Measurements from ENCODE around the gene IFI44L.

The IFI44L gene

DNA sequence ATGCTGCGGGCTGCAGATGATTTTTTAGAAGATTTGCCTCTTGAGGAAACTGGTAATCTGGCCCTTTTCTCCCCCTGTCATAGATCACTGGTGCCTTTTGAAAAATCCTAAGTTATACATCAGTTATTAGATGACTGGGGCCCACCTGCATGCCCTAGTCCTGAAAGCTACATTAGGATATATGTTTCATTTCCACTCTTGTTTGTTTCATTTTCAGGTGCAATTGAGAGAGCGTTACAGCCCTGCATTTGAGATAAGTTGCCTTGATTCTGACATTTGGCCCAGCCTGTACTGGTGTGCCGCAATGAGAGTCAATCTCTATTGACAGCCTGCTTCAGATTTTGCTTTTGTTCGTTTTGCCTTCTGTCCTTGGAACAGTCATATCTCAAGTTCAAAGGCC lies 21.3 kb downstream of the IFI44L start:
- no peak for DNase-seq (ENCODE audit: low read depth)

DNA sequence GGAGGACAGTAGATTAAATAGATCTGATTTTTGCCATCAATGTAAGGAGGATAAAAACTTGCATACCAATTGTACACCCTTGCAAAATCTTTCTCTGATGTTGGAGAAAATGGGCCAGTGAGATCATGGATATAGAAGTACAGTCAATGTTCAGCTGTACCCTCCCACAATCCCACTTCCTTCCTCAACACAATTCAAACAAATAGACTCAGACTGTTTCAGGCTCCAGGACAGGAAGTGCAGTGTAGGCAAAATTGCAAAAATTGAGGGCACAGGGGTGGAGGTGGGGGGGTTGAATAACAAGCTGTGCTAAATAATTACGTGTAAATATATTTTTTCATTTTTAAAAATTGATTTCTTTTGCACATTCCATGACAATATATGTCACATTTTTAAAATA lies 25.5 kb downstream of the IFI44L start:
- no peak for DNase-seq (ENCODE audit: low read depth)

GRCh38 chr1:78647238-78647637 lies 27.0 kb downstream of the IFI44L start:
- DNase-seq (ENCODE audit: low read depth), result no peak

GRCh38 chr1:78649628-78650027 lies 29.4 kb downstream of the IFI44L start, which contains the start of gene IFI44:
TSS of gene IFI44 (plus strand) at chr1:78649831. CDS start at chr1:78650196, 365 bp downstream.
- no peak for DNase-seq (ENCODE audit: low read depth)

GRCh38 chr1:78650114-78650660 lies 29.9 kb downstream of the IFI44L start:
- no peak for DNase-seq (ENCODE audit: low read depth)

DNA sequence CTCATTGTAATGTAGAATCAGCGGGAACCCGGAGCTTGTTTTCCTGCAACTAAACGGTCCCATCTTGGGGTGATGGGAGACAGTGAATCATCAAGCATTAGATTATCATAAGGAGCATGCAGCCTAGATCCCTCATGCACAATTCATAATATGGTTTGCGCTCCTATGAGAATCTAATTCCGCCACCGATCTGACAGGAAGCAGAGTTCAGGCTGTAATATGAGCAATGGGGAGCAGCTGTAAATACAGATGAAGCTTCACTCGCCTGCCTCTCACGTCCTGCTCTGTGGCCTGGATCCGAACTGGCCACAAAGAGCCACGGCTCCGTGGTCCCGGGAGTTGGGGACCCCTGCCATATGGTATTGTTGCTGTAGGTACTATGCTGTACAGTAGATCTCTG lies 31.0 kb downstream of the IFI44L start:
- no peak for DNase-seq (ENCODE audit: low read depth)

- no peak for DNase-seq (ENCODE audit: low read depth)
These were observed 31.8 kb downstream of the IFI44L start for GRCh38 chr1:78652019-78652560.

DNA sequence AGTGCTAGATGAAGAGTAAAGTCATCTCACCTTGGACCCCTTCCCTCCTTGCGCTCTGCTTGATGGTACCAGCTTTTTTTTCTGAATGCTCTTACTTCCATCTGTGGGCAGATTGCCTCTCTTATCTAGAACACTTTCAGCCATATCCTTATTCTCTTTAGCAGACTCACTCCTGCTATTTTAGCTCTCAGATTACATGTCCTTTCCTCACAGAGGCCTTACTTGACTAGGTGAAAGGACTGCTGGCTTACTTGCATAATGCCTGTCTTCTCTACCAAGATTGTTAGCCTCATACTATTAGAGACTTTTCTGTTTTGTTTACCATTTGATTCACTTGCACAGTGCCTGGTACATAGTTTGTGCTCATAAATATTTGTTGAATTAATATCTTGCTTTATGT lies 38.7 kb downstream of the IFI44L start:
- no peak for DNase-seq (ENCODE audit: low read depth)

DNA sequence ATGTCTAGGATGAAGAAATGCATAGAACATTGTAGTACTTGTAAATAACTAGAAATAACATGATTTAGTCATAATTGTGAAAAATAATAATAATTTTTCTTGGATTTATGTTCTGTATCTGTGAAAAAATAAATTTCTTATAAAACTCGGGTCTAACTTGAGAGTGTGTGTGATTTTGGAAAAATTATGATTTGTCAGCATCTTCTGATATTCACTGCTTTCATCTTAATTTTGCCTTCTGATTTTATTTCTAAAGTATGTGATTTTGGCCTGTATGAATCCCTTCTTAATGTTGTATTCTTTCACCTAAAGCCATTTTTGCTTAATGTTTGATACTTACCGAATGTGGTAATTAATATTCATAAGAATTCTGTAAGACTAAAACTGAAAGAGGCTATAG lies 43.7 kb downstream of the IFI44L start:
- no peak for DNase-seq (ENCODE audit: low read depth)

- DNase-seq (ENCODE audit: low read depth), result no peak
These were observed 44.5 kb downstream of the IFI44L start for GRCh38 chr1:78664763-78665162.

GRCh38 chr1:78665809-78666208 lies 45.6 kb downstream of the IFI44L start:
- DNase-seq (ENCODE audit: low read depth), result no peak

GRCh38 chr1:78667939-78668338 lies 47.7 kb downstream of the IFI44L start:
- no peak for DNase-seq (ENCODE audit: low read depth)

- DNase-seq (ENCODE audit: low read depth), result no peak
These were observed 48.2 kb downstream of the IFI44L start for GRCh38 chr1:78668427-78668826.

- DNase-seq (ENCODE audit: low read depth), result no peak
These were observed 52.2 kb downstream of the IFI44L start for GRCh38 chr1:78672428-78672827.

GRCh38 chr1:78673120-78673519 lies 52.9 kb downstream of the IFI44L start:
- no peak for DNase-seq (ENCODE audit: low read depth)

DNA sequence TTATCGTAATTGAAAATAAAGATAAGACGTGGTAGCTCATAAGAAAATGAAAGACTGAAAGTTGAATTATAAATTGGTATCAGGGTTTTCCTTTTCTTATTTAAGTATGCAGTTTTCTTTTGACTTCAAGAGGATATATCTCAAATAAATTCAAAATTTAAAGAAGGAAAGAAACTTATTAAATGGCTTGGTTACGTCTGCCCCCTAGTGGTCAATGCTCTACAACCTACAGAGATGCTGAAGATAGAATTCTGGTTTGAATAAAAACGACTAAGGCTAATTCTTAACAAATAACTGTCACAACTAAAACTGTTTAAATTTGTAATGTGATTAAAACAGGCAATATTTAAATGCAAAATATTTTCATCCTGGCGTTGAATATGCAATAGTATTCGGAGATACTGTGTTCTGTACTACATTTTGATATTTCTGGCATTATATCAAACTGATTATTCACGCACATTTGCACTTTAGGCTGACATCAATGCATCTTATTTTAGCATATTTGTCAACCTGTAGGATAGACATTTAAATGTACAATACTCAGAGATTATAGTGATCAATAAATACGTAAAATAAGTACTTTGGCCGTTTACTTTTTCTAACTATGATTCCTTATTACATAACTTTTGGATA lies 56.2 kb downstream of the IFI44L start:
- DNase-seq (ENCODE audit: low read depth), result no peak

- DNase-seq (ENCODE audit: low read depth), result no peak
These were observed 56.7 kb downstream of the IFI44L start for GRCh38 chr1:78676993-78677392.

DNA sequence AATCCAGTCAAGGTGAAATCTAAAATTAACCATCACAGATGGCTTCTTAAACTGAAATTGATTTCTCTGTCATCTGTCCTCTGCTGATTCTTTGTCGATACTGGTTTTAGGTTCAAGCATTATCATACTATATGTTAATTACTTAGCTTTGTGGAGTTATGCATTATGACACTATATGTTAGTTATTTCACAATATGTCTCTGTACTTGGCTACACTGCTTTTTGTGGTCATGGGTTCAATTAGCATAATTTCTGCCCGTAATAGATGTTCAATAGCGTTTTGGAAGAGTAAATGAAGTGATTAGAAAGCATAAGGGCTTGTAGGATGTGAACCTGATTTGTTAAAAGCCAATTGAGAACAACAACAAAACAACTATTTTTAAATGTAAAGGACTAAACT lies 57.5 kb downstream of the IFI44L start:
- no peak for DNase-seq (ENCODE audit: low read depth)

DNA sequence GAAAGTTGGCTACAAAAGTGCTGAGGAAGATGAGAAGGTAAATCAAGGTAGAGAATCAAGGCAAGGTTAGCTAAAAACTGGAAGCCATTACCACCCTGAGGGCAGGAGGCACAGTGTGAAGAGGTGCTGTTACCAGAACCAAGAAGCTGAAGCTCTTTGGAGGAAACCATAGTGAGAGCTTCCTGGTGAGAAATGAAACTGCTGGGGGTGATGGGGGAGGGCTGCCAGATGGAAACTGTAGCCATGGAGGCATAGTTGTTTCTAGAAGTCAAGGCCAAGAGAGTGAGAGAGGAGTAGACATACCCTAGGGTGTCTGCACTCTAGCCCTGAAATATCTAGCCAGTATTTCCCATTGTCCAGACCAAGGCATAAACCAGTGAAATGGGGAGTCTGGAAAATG lies 58.1 kb downstream of the IFI44L start:
- no peak for DNase-seq (ENCODE audit: low read depth)

- DNase-seq (ENCODE audit: low read depth), result no peak
These were observed 61.0 kb downstream of the IFI44L start for GRCh38 chr1:78681265-78681664.

- no peak for DNase-seq (ENCODE audit: low read depth)
These were observed 62.2 kb downstream of the IFI44L start for GRCh38 chr1:78682496-78682895.

DNA sequence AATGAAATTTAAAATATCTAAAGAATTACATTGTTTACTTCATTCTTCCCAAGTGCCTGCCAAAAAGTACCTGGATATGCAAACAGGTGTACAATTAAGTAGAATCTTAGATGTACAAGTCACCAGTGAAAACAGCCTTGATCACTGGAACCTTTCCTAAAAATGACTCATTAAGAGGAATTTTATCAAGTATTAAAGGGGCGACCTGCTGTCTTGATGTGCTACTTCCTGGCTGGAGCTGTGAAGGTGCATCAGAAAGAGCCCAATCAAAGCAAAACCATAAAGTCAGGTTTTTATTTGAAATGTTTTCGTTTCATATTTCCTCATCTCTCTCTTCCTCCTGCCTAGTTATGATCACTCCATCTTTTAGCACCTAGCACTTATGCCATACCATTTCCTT lies 62.8 kb downstream of the IFI44L start:
- no peak for DNase-seq (ENCODE audit: low read depth)

- no peak for DNase-seq (ENCODE audit: low read depth)
These were observed 67.1 kb downstream of the IFI44L start for GRCh38 chr1:78687315-78687714.

DNA sequence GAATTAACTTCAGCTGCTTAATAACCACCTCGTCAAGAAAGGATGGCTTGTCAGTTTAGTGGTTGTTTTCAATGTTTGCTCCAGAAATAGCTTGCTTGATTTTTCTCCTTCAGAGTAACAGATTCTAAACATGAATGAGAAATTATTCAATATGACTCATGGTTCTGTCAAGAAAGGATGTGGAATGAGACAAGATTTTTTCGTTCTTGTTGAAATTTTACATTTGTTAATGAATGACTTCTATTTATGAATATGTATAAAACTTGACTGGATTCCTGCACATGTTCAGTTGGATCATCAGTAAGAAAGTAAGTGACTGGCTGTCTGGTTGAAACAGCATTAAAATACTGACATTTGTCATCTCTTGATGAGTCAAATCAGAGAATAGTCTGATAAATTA lies 67.7 kb downstream of the IFI44L start:
- no peak for DNase-seq (ENCODE audit: low read depth)

All from stimulated activated CD8-positive, alpha-beta memory T cell treated with anti-CD3 and anti-CD28 coated beads, Interleukin-15, amount 100 ng/mL, for 24 hours (primary cell).